ENCODE results near the gene OR2AE1. TPM values are rescaled to one million over a fixed set of nuclear protein-coding genes. Genes with fewer than 3 reads are reported as not detected.
"Not testable (repeated sequence)": the region's sequence is repeated elsewhere in the genome, so short reads cannot be mapped to it uniquely, and the experiment has no call there.

The OR2AE1 gene
- total and polyA plus RNA-seq, 9 donors, result 0.29 TPM; not detected in 8

- peaks cover 37% of the 10 kb centered on the region for H3K36me3 ChIP-seq (ENCODE audit: control insufficient read depth, insufficient read depth, low read length)
Measured at GRCh38 chr7:99898836-99899235, 22.0 kb upstream of the OR2AE1 start.

GRCh38 chr7:99898023-99898357, 21.2 kb upstream of the OR2AE1 start:
- Histone ChIP-seq H3K36me3 (ENCODE audit: control insufficient read depth, insufficient read depth, low read length) (peaks cover 29% of the 10 kb centered on the region), H3K4me1 (ENCODE audit: control insufficient read depth, insufficient read depth, low read length) (no peaks in the 10 kb centered on the region), H3K27me3 (ENCODE audit: control insufficient read depth, insufficient read depth, low read length) (no peaks in the 10 kb centered on the region), H3K4me3 (ENCODE audit: low read length) (no peak overlapping the region), H3K27ac (ENCODE audit: low read length) (no peak overlapping the region), H3K9me3 (replicated peaks; ENCODE audit: control insufficient read depth, low read depth, low read length) (no peaks in the 10 kb centered on the region)
- WGBS (ENCODE audit: insufficient coverage), result no CpG with 5 or more reads among the region's 2 CpGs
- DNase-seq, result no peak

More at GRCh38 chr7:99898836-99899235, 22.0 kb upstream of the OR2AE1 start:
- no peaks in the 10 kb centered on the region for H3K9me3 ChIP-seq (replicated peaks; ENCODE audit: control insufficient read depth, low read depth, low read length)
- no peak for DNase-seq
- no CpG with 5 or more reads among the region's 3 CpGs for WGBS (ENCODE audit: insufficient coverage)
- no peaks in the 10 kb centered on the region for H3K4me1 ChIP-seq (ENCODE audit: control insufficient read depth, insufficient read depth, low read length)
- no peak overlapping the region for H3K27ac ChIP-seq (ENCODE audit: low read length)
- H3K27me3 ChIP-seq (ENCODE audit: control insufficient read depth, insufficient read depth, low read length), result no peaks in the 10 kb centered on the region
- no peak overlapping the region for H3K4me3 ChIP-seq (ENCODE audit: low read length)

GRCh38 chr7:99897322-99898022, 20.6 kb upstream of the OR2AE1 start:
- 92% methylated on average over 2 of the region's 6 CpGs for WGBS (ENCODE audit: insufficient coverage)
- no peak overlapping the region for H3K4me3 ChIP-seq (ENCODE audit: low read length)
- H3K4me1 ChIP-seq (ENCODE audit: control insufficient read depth, insufficient read depth, low read length), result no peaks in the 10 kb centered on the region
- no peak for DNase-seq
- peaks cover 26% of the 10 kb centered on the region for H3K36me3 ChIP-seq (ENCODE audit: control insufficient read depth, insufficient read depth, low read length)
- no peak overlapping the region for H3K27ac ChIP-seq (ENCODE audit: low read length)
- H3K27me3 ChIP-seq (ENCODE audit: control insufficient read depth, insufficient read depth, low read length), result no peaks in the 10 kb centered on the region
- H3K9me3 ChIP-seq (replicated peaks; ENCODE audit: control insufficient read depth, low read depth, low read length), result no peaks in the 10 kb centered on the region

- DNase-seq, result no peak
- Histone ChIP-seq H3K4me1 (ENCODE audit: control insufficient read depth, insufficient read depth, low read length) (no peaks in the 10 kb centered on the region), H3K27ac (ENCODE audit: low read length) (no peak overlapping the region), H3K36me3 (ENCODE audit: control insufficient read depth, insufficient read depth, low read length) (peaks cover 21% of the 10 kb centered on the region), H3K27me3 (ENCODE audit: control insufficient read depth, insufficient read depth, low read length) (no peaks in the 10 kb centered on the region), H3K4me3 (ENCODE audit: low read length) (no peak overlapping the region), H3K9me3 (replicated peaks; ENCODE audit: control insufficient read depth, low read depth, low read length) (peaks cover 2% of the 10 kb centered on the region)
Measured at GRCh38 chr7:99894738-99895137, 17.9 kb upstream of the OR2AE1 start.

- Histone ChIP-seq H3K36me3 (ENCODE audit: control insufficient read depth, insufficient read depth, low read length) (peaks cover 19% of the 10 kb centered on the region), H3K4me1 (ENCODE audit: control insufficient read depth, insufficient read depth, low read length) (no peaks in the 10 kb centered on the region), H3K9me3 (replicated peaks; ENCODE audit: control insufficient read depth, low read depth, low read length) (peaks cover 4% of the 10 kb centered on the region), H3K4me3 (ENCODE audit: low read length) (no peak overlapping the region), H3K27ac (ENCODE audit: low read length) (no peak overlapping the region), H3K27me3 (ENCODE audit: control insufficient read depth, insufficient read depth, low read length) (no peaks in the 10 kb centered on the region)
- WGBS (ENCODE audit: insufficient coverage), result 74% methylated on average over 5 of the region's 5 CpGs
- DNase-seq, result no peak
Measured at GRCh38 chr7:99893280-99893679, 16.4 kb upstream of the OR2AE1 start.

- not testable (repeated sequence) for H3K4me3 ChIP-seq (ENCODE audit: low read length); H3K4me1 ChIP-seq (ENCODE audit: control insufficient read depth, insufficient read depth, low read length); H3K27ac ChIP-seq (ENCODE audit: low read length); H3K9me3 ChIP-seq (replicated peaks; ENCODE audit: control insufficient read depth, low read depth, low read length); DNase-seq; H3K27me3 ChIP-seq (ENCODE audit: control insufficient read depth, insufficient read depth, low read length)
- WGBS (ENCODE audit: insufficient coverage), result no CpG with 5 or more reads among the region's 2 CpGs
- peaks cover 19% of the 10 kb centered on the region for H3K36me3 ChIP-seq (ENCODE audit: control insufficient read depth, insufficient read depth, low read length)
Measured at GRCh38 chr7:99890348-99890747, 13.5 kb upstream of the OR2AE1 start.

- Histone ChIP-seq H3K9me3 (replicated peaks; ENCODE audit: control insufficient read depth, low read depth, low read length) (peaks cover 12% of the 10 kb centered on the region), H3K36me3 (ENCODE audit: control insufficient read depth, insufficient read depth, low read length) (peaks cover 19% of the 10 kb centered on the region)
- H3K4me1 ChIP-seq (ENCODE audit: control insufficient read depth, insufficient read depth, low read length); H3K27me3 ChIP-seq (ENCODE audit: control insufficient read depth, insufficient read depth, low read length); H3K27ac ChIP-seq (ENCODE audit: low read length); DNase-seq; H3K4me3 ChIP-seq (ENCODE audit: low read length): not testable (repeated sequence)
- no CpG with 5 or more reads among the region's 29 CpGs for WGBS (ENCODE audit: insufficient coverage)
Measured at GRCh38 chr7:99888366-99888765, 11.5 kb upstream of the OR2AE1 start.

- no peak overlapping the region for H3K4me3 ChIP-seq (ENCODE audit: low read length)
- WGBS (ENCODE audit: insufficient coverage), result 40% methylated on average over 1 of the region's 4 CpGs
- H3K9me3 ChIP-seq (replicated peaks; ENCODE audit: control insufficient read depth, low read depth, low read length), result peaks cover 9% of the 10 kb centered on the region
- no peaks in the 10 kb centered on the region for H3K4me1 ChIP-seq (ENCODE audit: control insufficient read depth, insufficient read depth, low read length)
- no peak overlapping the region for H3K27ac ChIP-seq (ENCODE audit: low read length)
- DNase-seq, result no peak
- H3K36me3 ChIP-seq (ENCODE audit: control insufficient read depth, insufficient read depth, low read length), result no peaks in the 10 kb centered on the region
- no peaks in the 10 kb centered on the region for H3K27me3 ChIP-seq (ENCODE audit: control insufficient read depth, insufficient read depth, low read length)
Measured at GRCh38 chr7:99881370-99881769, 4.5 kb upstream of the OR2AE1 start.

- Histone ChIP-seq H3K27ac (ENCODE audit: low read length) (no peak overlapping the region), H3K9me3 (replicated peaks; ENCODE audit: control insufficient read depth, low read depth, low read length) (no peaks in the 10 kb centered on the region), H3K36me3 (ENCODE audit: control insufficient read depth, insufficient read depth, low read length) (no peaks in the 10 kb centered on the region), H3K27me3 (ENCODE audit: control insufficient read depth, insufficient read depth, low read length) (no peaks in the 10 kb centered on the region), H3K4me1 (ENCODE audit: control insufficient read depth, insufficient read depth, low read length) (no peaks in the 10 kb centered on the region), H3K4me3 (ENCODE audit: low read length) (no peak overlapping the region)
- DNase-seq, result no peak
- 90% methylated on average over 2 of the region's 5 CpGs for WGBS (ENCODE audit: insufficient coverage)
Measured at GRCh38 chr7:99876491-99876890, 342 bp downstream of the OR2AE1 start.

GRCh38 chr7:99868246-99868645, 8.6 kb downstream of the OR2AE1 start:
- Histone ChIP-seq H3K36me3 (ENCODE audit: control insufficient read depth, insufficient read depth, low read length) (no peaks in the 10 kb centered on the region), H3K27ac (ENCODE audit: low read length) (no peak overlapping the region), H3K4me3 (ENCODE audit: low read length) (no peak overlapping the region), H3K4me1 (ENCODE audit: control insufficient read depth, insufficient read depth, low read length) (no peaks in the 10 kb centered on the region), H3K27me3 (ENCODE audit: control insufficient read depth, insufficient read depth, low read length) (no peaks in the 10 kb centered on the region), H3K9me3 (replicated peaks; ENCODE audit: control insufficient read depth, low read depth, low read length) (peaks cover 8% of the 10 kb centered on the region)
- WGBS (ENCODE audit: insufficient coverage), result no CpG with 5 or more reads among the region's 1 CpG
- no peak for DNase-seq

GRCh38 chr7:99867477-99867876, 9.4 kb downstream of the OR2AE1 start:
- H3K27ac ChIP-seq (ENCODE audit: low read length); H3K9me3 ChIP-seq (replicated peaks; ENCODE audit: control insufficient read depth, low read depth, low read length); H3K36me3 ChIP-seq (ENCODE audit: control insufficient read depth, insufficient read depth, low read length); H3K4me3 ChIP-seq (ENCODE audit: low read length); H3K27me3 ChIP-seq (ENCODE audit: control insufficient read depth, insufficient read depth, low read length); DNase-seq; H3K4me1 ChIP-seq (ENCODE audit: control insufficient read depth, insufficient read depth, low read length): not testable (repeated sequence)
- no CpG with 5 or more reads among the region's 2 CpGs for WGBS (ENCODE audit: insufficient coverage)

Measured in muscle of leg (tissue), 11 donors.